H1 (cell line): ENCODE results near the gene ZNF660. TPM values are rescaled to one million over a fixed set of nuclear protein-coding genes. Genes with fewer than 3 reads are reported as not detected.

Experiments used
- CTCF ChIA-PET: fragments of 300-600 bp; sonication (Branson Sonifier 250); formaldehyde crosslinking; loops from one replicate; lab custom pipeline; 2021; ENCODE audit not compliant: partially characterized antibody; lab: Charles Lee
- POLR2A ChIA-PET: fragments of 300-600 bp; sonication (Branson Sonifier 250); formaldehyde crosslinking; loops from one replicate; lab custom pipeline; 2021; ENCODE audit warnings: inconsistent platforms; ENCODE audit not compliant: partially characterized antibody; lab: Charles Lee
- DNase-seq, 2 experiments: peaks; one replicate each; pipeline versions ENCODE4 v3.0.0 to v3.0.0-alpha.2; 2010 to 2022; ENCODE audit warnings: low spot score in 2 of 2, low read depth in 1 of 2, mixed read lengths in 1 of 2
- FAIRE-seq: peaks from 2 replicates; lab custom pipeline; 2011; peaks lifted over from hg19 to GRCh38; lab: Jason Lieb, UNC
- H2AFZ ChIP-seq: 2 replicates; pipeline ENCODE4 v1.8.1; 2012; ENCODE audit warnings: low read length, inconsistent platforms
- H2AK5ac ChIP-seq: 2 replicates; pipeline ENCODE4 v1.6.1; 2013; ENCODE audit warnings: low read depth, low read length
- H2BK120ac ChIP-seq: replicated peaks from 2 replicates; pipeline ENCODE3; 2013; ENCODE audit warnings: low read depth, low read length, inconsistent platforms
- H2BK12ac ChIP-seq: 2 replicates; pipeline ENCODE4 v1.6.1; 2013; ENCODE audit warnings: low read depth, low read length
- H2BK15ac ChIP-seq: 2 replicates; pipeline ENCODE4 v1.6.1; 2013; ENCODE audit warnings: low read length
- H2BK20ac ChIP-seq: 2 replicates; pipeline ENCODE4 v1.6.1; 2013; ENCODE audit warnings: low read length
- H2BK5ac ChIP-seq: 2 replicates; pipeline ENCODE4 v1.6.1; 2013; ENCODE audit warnings: low read depth, low read length
- H3K14ac ChIP-seq: 2 replicates; pipeline ENCODE4 v1.6.1; 2013; ENCODE audit warnings: inconsistent platforms; ENCODE audit not compliant: insufficient read length
- H3K18ac ChIP-seq: 2 replicates; pipeline ENCODE4 v1.6.1; 2013; ENCODE audit warnings: low read length; ENCODE audit errors: extremely low read depth
- H3K23ac ChIP-seq: 2 replicates; pipeline ENCODE4 v1.6.1; 2013; ENCODE audit warnings: inconsistent platforms; ENCODE audit not compliant: insufficient read length
- H3K23me2 ChIP-seq: 2 replicates; pipeline ENCODE4 v1.6.1; 2013; ENCODE audit warnings: low read depth, low read length
- H3K27ac ChIP-seq: 2 replicates; pipeline ENCODE4 v1.6.1; 2011; ENCODE audit warnings: low read depth, low read length, inconsistent platforms
- H3K27me3 ChIP-seq, 4 experiments: replicated peaks in 1 of 4; 1 replicate in 1 of 4; 2 replicates in 3 of 4; pipeline versions ENCODE4 v1.6.1 to v1.8.1; 2011 to 2013; ENCODE audit warnings: low read length in 3 of 4, mild to moderate bottlenecking in 3 of 4, inconsistent platforms in 2 of 4, mixed read lengths in 2 of 4, moderate library complexity in 1 of 4; ENCODE audit not compliant: control insufficient read depth in 3 of 4, insufficient read depth in 3 of 4; ENCODE audit errors: extremely low read depth in 1 of 4
- H3K36me3 ChIP-seq, 4 experiments: 2 replicates each; pipeline versions ENCODE4 v1.6.1 to v1.8.1; 2011 to 2013; ENCODE audit warnings: mild to moderate bottlenecking in 4 of 4, low read length in 3 of 4, moderate library complexity in 2 of 4, control low read depth in 1 of 4, inconsistent platforms in 1 of 4; ENCODE audit not compliant: insufficient read depth in 4 of 4, control insufficient read depth in 2 of 4
- H3K4ac ChIP-seq: replicated peaks from 2 replicates; pipeline ENCODE3; 2013; ENCODE audit warnings: low read length, low read depth, mixed read lengths, inconsistent platforms; ENCODE audit not compliant: insufficient read length
- H3K4me1 ChIP-seq, 4 experiments: replicated peaks in 1 of 4; 1 replicate in 1 of 4; 2 replicates in 3 of 4; pipeline versions ENCODE4 v1.6.1 to v1.8.1; 2011 to 2013; ENCODE audit warnings: low read length in 3 of 4, inconsistent platforms in 2 of 4, mixed read lengths in 1 of 4; ENCODE audit not compliant: insufficient read depth in 4 of 4, control insufficient read depth in 3 of 4
- H3K4me2 ChIP-seq, 2 experiments: 2 replicates each; pipeline versions ENCODE4 v1.6.1 to v1.8.1; 2011 to 2013; ENCODE audit warnings: low read depth in 2 of 2, low read length in 2 of 2, control low read depth in 1 of 2, inconsistent platforms in 1 of 2, mild to moderate bottlenecking in 1 of 2; ENCODE audit not compliant: insufficient read depth in 1 of 2
- H3K4me3 ChIP-seq, 4 experiments: fragments of 200-600, 300-600 bp in 1 of 4; sonication (generic), shearing (Covaris generic), sonication (Bioruptor Twin) in 1 of 4; 2 replicates each; pipeline versions ENCODE4 v1.5.1 to v1.8.1; 2011 to 2016; ENCODE audit warnings: low read length in 4 of 4, low read depth in 3 of 4, control low read depth in 2 of 4, inconsistent platforms in 2 of 4, mild to moderate bottlenecking in 2 of 4, mixed read lengths in 1 of 4, moderate library complexity in 1 of 4; ENCODE audit not compliant: insufficient read depth in 2 of 4; ENCODE audit errors: extremely low read depth in 1 of 4
- H3K56ac ChIP-seq: replicated peaks from 2 replicates; pipeline ENCODE3; 2013; ENCODE audit warnings: low read depth, mild to moderate bottlenecking, mixed read lengths, low read length, inconsistent platforms; ENCODE audit not compliant: insufficient read length
- H3K79me1 ChIP-seq: 2 replicates; pipeline ENCODE4 v1.6.1; 2013; ENCODE audit warnings: low read depth, low read length, control low read depth
- H3K79me2 ChIP-seq, 2 experiments: 2 replicates each; pipeline versions ENCODE4 v1.6.1 to v1.8.1; 2012 to 2013; ENCODE audit warnings: low read length in 2 of 2, mild to moderate bottlenecking in 2 of 2, inconsistent platforms in 1 of 2; ENCODE audit not compliant: insufficient read depth in 2 of 2, control insufficient read depth in 1 of 2
- H3K9ac ChIP-seq, 4 experiments: replicated peaks in 1 of 4; 1 replicate in 1 of 4; 2 replicates in 3 of 4; pipeline versions ENCODE4 v1.6.1 to v1.8.1; 2011 to 2013; ENCODE audit warnings: low read depth in 3 of 4, low read length in 3 of 4, control low read depth in 2 of 4, mild to moderate bottlenecking in 2 of 4, moderate library complexity in 2 of 4, inconsistent platforms in 1 of 4; ENCODE audit errors: extremely low read depth in 1 of 4
- H3K9me3 ChIP-seq, 2 experiments: 2 replicates each; pipeline versions ENCODE4 v1.6.1 to v1.8.1; 2012 to 2013; ENCODE audit warnings: mild to moderate bottlenecking in 2 of 2, moderate library complexity in 2 of 2, control low read depth in 1 of 2, inconsistent platforms in 1 of 2, low read depth in 1 of 2, low read length in 1 of 2, mixed read lengths in 1 of 2; ENCODE audit not compliant: insufficient read depth in 2 of 2
- H4K20me1 ChIP-seq, 2 experiments: replicated peaks in 1 of 2; 2 replicates each; pipeline versions ENCODE3 to v1.8.1; 2011 to 2013; ENCODE audit warnings: inconsistent platforms in 2 of 2, low read length in 2 of 2, mild to moderate bottlenecking in 1 of 2; ENCODE audit not compliant: insufficient read depth in 2 of 2, control insufficient read depth in 1 of 2
- H4K5ac ChIP-seq: 2 replicates; pipeline ENCODE4 v1.6.1; 2013; ENCODE audit warnings: low read length, low read depth, mixed read lengths, inconsistent platforms; ENCODE audit not compliant: insufficient read length
- H4K8ac ChIP-seq: 2 replicates; pipeline ENCODE4 v1.8.0; 2013; ENCODE audit warnings: mild to moderate bottlenecking, moderate library complexity, low read length, inconsistent platforms; ENCODE audit not compliant: insufficient read depth; ENCODE audit errors: extremely low read depth
- H4K91ac ChIP-seq: replicated peaks from 2 replicates; pipeline ENCODE3; 2013; ENCODE audit warnings: low read length, mixed read lengths, inconsistent platforms; ENCODE audit not compliant: insufficient read length
- ASH2L ChIP-seq: fragments of 200-600, 300-600 bp; sonication (generic); IDR thresholded peaks from one replicate; pipeline ENCODE4 v1.7.1; 2017; ENCODE audit warnings: low read length
- BCL11A ChIP-seq, 2 experiments: IDR thresholded peaks; one replicate each; pipeline ENCODE4 v1.6.1; 2011; ENCODE audit warnings: low read depth in 2 of 2, low read length in 2 of 2, mild to moderate bottlenecking in 2 of 2
- CHD2 ChIP-seq: IDR thresholded peaks from 2 replicates; pipeline ENCODE4 v1.6.1; 2012; ENCODE audit warnings: low read length, improper control_type of control experiment
- EGR1 ChIP-seq: IDR thresholded peaks from 2 replicates; pipeline ENCODE4 v1.6.1; 2011; ENCODE audit warnings: low read depth, low read length, borderline replicate concordance
- POLR2AphosphoS5 ChIP-seq: IDR thresholded peaks from 2 replicates; pipeline ENCODE4 v1.6.1; 2011; ENCODE audit warnings: low read depth, low read length
- SP4 ChIP-seq: IDR thresholded peaks from 2 replicates; pipeline ENCODE4 v1.6.1; 2012; ENCODE audit warnings: low read length, inconsistent platforms
- TBP ChIP-seq: IDR thresholded peaks from 2 replicates; pipeline ENCODE4 v1.6.1; 2011; ENCODE audit warnings: low read depth, low read length, improper control_type of control experiment
- WGBS, 2 experiments: shearing (Covaris generic) in 1 of 2; methylation state at CpG; one replicate each; pipeline versions ENCODE4 v1.1.6 to v1.1.7; 2013 to 2015; ENCODE audit warnings: low lambda C conversion rate in 2 of 2, mixed read lengths in 2 of 2, inconsistent platforms in 1 of 2, low coverage in 1 of 2, missing lambda C conversion rate in 1 of 2; ENCODE audit not compliant: insufficient replicate concordance in 2 of 2, insufficient coverage in 1 of 2, insufficient read length in 1 of 2; ENCODE audit errors: extremely low coverage in 1 of 2, missing lambda C conversion rate in 1 of 2; 5-methylcytosine and 5-hydroxymethylcytosine counted together
- polyA plus RNA-seq, 7 experiments: library from polyadenylated mRNA; depleted of rRNA in 3 of 7; stranded (reverse) in 5 of 7; unstranded in 2 of 7; fragments of >200 nt in 5 of 7; fragments of 200-250 nt in 2 of 7; gene quantifications; 1 replicate in 5 of 7; 2 replicates in 1 of 7; 4 replicates in 1 of 7; pipeline versions ENCODE4 v1.2.1 to v1.2.3, GENCODE V29; 2011 to 2013; ENCODE audit warnings: missing spikeins in 2 of 7, mixed read lengths in 2 of 7
- total RNA-seq: library from RNA; stranded (reverse); fragmentation: NEBNext Ultra II Directional; extraction: Animal tissue kit (Norgen Biotek cat#: 25700); gene quantifications from 2 replicates; pipeline ENCODE4 v1.2.1, GENCODE V29; 2021
- TF ChIP-seq, protein P1 (sequence below), 3 experiments: IDR thresholded peaks; 1 replicate in 2 of 3; 2 replicates in 1 of 3; pipeline versions ENCODE4 v1.5.1 to v1.6.1; 2011; ENCODE audit warnings: low read length in 3 of 3, mild to moderate bottlenecking in 3 of 3, inconsistent platforms in 2 of 3, low read depth in 1 of 3, moderate library complexity in 1 of 3; ENCODE audit not compliant: insufficient read depth in 1 of 3; ENCODE audit errors: control extremely low read depth in 1 of 3

The ZNF660 gene
- total and polyA plus RNA-seq, 2 of the 8 experiments (the other 6 are each of a cell fraction or from before 2014, with no cell fraction given): 3.1 to 13.0 TPM

DNA sequence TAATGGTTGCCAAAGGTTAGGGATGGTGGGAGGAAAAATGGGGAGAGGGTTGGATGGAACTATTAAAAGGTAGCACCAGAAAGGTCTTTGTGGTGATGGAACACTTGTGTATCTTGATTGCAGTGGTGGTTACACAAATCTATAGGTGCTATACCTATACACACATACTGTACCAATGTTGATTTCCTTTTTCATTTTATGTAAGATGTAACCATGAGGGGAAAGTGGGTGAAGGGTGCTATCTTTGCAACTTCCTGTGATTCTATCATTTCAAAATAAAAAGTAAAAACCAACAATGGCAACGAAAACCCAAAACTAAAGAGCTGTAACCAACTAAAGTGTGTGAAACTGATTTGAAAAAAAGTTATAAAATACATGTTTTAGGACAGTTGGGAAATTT is 63.0 kb downstream of the ZNF660 start:
- no peak overlapping the region for H4K5ac ChIP-seq
- no peak overlapping the region for H2BK15ac ChIP-seq
- H2BK12ac ChIP-seq: no peak overlapping the region
- H3K56ac ChIP-seq: no peak overlapping the region
- no peaks in the 10 kb centered on the region for H4K20me1 ChIP-seq
- H2BK5ac ChIP-seq: no peak overlapping the region
- no peak overlapping the region for H3K23ac ChIP-seq
- no peak overlapping the region for H3K9ac ChIP-seq
- H2AFZ ChIP-seq: no peak overlapping the region
- no peaks in the 10 kb centered on the region for H3K27me3 ChIP-seq
- no peak for TF ChIP-seq TBP
- no peak for TF ChIP-seq POLR2AphosphoS5
- TF ChIP-seq, protein P1, sequence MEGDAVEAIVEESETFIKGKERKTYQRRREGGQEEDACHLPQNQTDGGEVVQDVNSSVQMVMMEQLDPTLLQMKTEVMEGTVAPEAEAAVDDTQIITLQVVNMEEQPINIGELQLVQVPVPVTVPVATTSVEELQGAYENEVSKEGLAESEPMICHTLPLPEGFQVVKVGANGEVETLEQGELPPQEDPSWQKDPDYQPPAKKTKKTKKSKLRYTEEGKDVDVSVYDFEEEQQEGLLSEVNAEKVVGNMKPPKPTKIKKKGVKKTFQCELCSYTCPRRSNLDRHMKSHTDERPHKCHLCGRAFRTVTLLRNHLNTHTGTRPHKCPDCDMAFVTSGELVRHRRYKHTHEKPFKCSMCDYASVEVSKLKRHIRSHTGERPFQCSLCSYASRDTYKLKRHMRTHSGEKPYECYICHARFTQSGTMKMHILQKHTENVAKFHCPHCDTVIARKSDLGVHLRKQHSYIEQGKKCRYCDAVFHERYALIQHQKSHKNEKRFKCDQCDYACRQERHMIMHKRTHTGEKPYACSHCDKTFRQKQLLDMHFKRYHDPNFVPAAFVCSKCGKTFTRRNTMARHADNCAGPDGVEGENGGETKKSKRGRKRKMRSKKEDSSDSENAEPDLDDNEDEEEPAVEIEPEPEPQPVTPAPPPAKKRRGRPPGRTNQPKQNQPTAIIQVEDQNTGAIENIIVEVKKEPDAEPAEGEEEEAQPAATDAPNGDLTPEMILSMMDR (IDR thresholded peaks at IDR 0.05; ENCODE audit: control extremely low read depth in 1 of 3, insufficient read depth in 1 of 3, low read depth in 1 of 3, low read length in 3 of 3): no peak
- TF ChIP-seq BCL11A (IDR thresholded peaks at IDR 0.05; ENCODE audit: low read depth in 2 of 2, low read length in 2 of 2): no peak
- no peak for TF ChIP-seq ASH2L
- no peak for TF ChIP-seq CHD2
- TF ChIP-seq SP4: no peak
- TF ChIP-seq EGR1: no peak
- H3K27ac ChIP-seq: no peak overlapping the region
- H3K4me3 ChIP-seq: peak overlapping the region in 1 of 4 experiments; percentile 97; a peak in 1 of 8 replicates
- ChIA-PET POLR2A (interaction anchor here (0.8 to 2.8 kb wide), 10 partner anchors 8 to 114 kb away, joined by 3 to 20 read pairs (median 5); partner anchors contain the start of genes KIAA1143, KIF15, ZNF197 and ZNF660), CTCF (no interaction called here)
- H3K23me2 ChIP-seq: no peaks in the 10 kb centered on the region
- no peak overlapping the region for H2AK5ac ChIP-seq
- no peak overlapping the region for H3K18ac ChIP-seq
- 96% methylated on average over 1 of the region's 1 CpG; no CpG with 5 or more reads in 1 of the 2 experiments for WGBS, 2 experiments
- 0 out of 4 replicates have a peak overlapping the region, but pooled peaks of 1 of the 2 experiments have one; percentile 43 for H3K4me2 ChIP-seq
- no peaks in the 10 kb centered on the region for H3K4me1 ChIP-seq
- H3K79me1 ChIP-seq: no peaks in the 10 kb centered on the region; the same call in 1 of the 2 replicates
- no peak overlapping the region for H4K91ac ChIP-seq
- no peak overlapping the region for H2BK20ac ChIP-seq
- peaks cover 0 to 16% of the 10 kb centered on the region in 2 experiments; a peak in 2 of 4 replicates for H3K79me2 ChIP-seq
- H3K4ac ChIP-seq: no peak overlapping the region
- H2BK120ac ChIP-seq: no peak overlapping the region
- peaks cover 8 to 34% (median 25%) of the 10 kb centered on the region in 4 experiments; a peak in 7 of 8 replicates for H3K36me3 ChIP-seq
- peaks cover 17% of the 10 kb centered on the region in 2 experiments for H3K9me3 ChIP-seq
- H4K8ac ChIP-seq: no peak overlapping the region
- DNase-seq: no peak
- H3K14ac ChIP-seq: no peak overlapping the region
- no peak for FAIRE-seq
